ENCODE results near the gene ACVR1.
"Not testable (repeated sequence)": the region's sequence is repeated elsewhere in the genome, so short reads cannot be mapped to it uniquely, and the experiment has no call there.

Gene ACVR1

DNA sequence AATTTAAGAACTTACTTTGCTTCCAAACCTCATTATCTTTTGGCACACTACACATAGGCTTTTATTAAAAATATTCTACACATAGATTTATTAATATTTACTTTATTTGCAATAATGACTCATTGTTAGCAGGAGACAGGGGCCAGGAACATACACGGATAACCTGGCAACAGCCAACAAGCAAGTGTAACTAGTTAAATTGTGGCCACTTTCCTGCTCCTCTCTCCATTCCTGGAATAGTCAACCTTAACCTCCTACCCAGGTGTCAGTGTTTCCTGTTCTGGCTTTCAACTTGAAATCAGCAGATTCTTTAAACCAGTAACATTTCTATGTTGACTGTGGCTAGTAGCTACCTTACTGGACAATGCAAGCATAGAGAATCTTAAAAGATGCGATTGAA lies 26.5 kb downstream of the ACVR1 start:
- no peak for DNase-seq (ENCODE audit: low spot score)

DNA sequence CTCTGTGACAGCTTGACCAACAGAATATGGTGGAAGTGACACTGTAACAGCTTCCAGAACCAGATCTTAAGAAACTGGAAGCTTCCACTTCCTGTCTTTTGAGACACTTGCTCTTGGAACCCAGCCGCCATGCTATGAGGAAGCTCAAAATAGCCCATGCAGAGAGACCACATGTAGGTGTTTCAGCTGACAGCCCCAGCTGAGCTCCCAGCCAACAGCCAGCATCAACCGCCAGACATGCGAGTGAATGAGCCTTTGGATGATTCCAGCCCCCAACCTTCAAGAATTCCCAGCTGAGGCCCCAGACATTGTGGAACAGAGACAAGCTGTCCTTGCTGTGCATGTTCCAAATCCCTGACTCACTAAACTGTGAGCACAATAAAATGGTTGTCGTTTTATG lies 27.9 kb downstream of the ACVR1 start:
- no peak for DNase-seq (ENCODE audit: low spot score)

DNA sequence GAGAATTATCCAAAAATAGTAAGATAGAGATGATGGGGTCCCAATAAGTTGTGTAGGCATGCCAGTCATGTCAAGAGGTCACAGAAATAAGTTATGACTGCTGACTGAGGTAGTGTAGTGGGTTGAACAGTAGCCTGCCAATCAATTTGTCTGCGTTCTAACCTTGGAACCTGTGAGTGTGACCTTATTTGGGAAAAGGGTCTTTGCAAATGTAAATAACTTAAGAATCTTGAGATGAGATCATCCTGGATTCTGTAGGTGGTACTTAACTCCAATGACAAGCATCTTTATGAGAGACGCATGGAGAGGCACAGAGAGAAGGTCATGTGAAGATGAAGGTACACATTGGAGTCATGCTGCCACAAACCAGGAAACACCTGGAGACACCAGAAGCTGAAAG lies 31.0 kb downstream of the ACVR1 start:
- no peak for DNase-seq (ENCODE audit: low spot score)

DNA sequence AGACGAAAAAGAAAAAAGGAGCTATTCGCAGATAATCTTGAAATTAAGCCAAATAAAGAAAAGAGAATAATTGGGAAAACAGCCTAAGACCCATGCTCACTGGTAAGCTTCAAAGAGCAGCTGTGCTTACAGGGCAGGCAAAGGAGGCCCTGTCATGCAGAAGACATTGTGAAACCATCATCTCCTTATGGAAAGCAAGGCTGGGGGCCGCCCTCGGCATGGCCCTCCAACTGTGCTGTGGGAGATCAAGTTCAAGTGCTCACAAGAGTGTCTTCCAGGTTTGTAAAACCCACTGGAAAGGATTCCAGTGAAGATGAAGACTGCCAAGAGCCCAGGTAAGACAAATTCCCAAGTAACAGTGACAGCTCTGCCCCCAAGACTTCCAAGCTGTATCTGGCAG lies 32.2 kb downstream of the ACVR1 start:
- no peak for DNase-seq (ENCODE audit: low spot score)

- no peak for DNase-seq (ENCODE audit: low spot score)
Measured at GRCh38 chr2:157843081-157843480, 33.0 kb downstream of the ACVR1 start.

- no peak for DNase-seq (ENCODE audit: low spot score)
Measured at GRCh38 chr2:157842106-157842879, 33.8 kb downstream of the ACVR1 start.

DNA sequence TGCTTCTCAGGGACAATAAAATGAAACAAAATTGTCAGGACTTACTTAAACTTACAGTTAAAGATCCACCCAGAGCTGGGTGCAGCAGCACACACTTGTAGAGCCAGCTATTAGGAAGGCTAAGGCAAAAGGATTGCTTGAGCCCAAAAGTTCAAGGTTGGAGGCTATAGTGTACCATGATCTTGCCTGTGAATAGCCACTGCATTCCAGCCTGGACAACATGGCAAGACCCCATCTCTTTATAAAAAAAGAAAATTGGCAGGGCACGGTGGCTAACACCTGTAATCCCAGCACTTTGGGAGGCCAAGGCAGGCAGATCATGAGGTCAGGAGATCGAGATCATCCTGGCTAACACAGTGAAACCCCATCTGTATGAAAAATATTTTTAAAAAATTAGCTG lies 34.6 kb downstream of the ACVR1 start:
- DNase-seq (ENCODE audit: low spot score) = no peak

DNA sequence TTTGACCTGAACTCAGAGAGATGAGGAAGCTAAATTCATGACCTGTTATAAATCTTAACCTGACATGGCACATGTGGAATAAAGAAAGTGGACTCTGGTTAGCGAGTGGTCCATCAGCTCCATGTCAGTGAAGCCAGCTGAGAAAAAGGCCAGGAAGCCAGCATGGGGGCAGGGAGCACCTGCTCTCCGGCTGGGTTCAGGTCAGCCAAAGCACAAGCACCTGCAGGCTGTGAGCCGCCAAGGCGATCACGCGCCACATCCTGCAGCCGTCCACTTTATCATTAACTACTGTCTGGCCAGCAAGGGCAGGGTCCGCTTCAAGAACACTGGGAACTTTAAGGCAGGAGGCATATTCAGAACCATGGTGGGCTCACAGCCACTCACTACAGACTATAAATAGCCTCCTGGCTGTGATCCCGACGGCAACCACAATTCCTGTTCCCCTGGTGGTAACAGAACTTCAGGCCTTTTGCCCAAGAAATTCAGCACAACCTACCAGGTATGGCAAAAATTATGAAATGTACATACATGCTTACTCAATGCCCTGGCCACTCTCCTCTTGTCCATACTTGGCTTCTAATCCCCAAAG lies 35.5 kb downstream of the ACVR1 start:
- no peak for DNase-seq (ENCODE audit: low spot score)

- no peak for DNase-seq (ENCODE audit: low spot score)
Measured at GRCh38 chr2:157839822-157840221, 36.3 kb downstream of the ACVR1 start.

DNA sequence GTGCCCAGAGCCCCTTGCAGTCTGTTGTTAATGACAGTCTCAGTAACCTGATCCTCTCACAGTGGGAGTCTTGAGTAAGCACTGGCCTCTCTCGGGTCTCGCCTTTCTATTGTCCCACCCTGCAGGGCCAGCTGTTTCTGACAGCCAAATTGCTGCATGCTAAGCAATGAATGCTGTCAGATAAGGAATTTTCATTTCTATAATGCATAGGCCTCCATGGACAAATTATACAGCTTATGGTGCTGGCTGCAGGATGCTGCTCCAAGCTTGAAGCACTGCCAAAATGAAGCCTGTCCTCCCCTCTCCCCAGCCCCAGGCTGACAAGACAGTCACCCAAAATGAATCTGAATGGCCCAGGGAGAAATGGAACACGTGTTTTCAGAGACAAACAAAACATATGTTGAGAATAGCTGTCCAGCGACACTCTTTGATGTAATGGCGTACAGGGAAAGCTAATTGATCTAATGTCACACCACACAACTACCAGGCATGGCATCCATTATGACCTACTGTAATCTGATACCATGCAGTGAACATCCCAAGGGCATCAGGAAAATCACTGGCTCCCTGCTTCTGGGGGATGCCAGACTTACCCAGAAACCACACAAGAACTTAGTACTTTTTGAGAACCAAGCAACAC lies 36.8 kb downstream of the ACVR1 start:
- DNase-seq (ENCODE audit: low spot score) = peak; percentile 33

GRCh38 chr2:157838442-157839161 lies 37.5 kb downstream of the ACVR1 start:
- peak; percentile 52 for DNase-seq (ENCODE audit: low spot score)

- no peak for DNase-seq (ENCODE audit: low spot score)
Measured at GRCh38 chr2:157837851-157838441, 38.2 kb downstream of the ACVR1 start.

- DNase-seq (ENCODE audit: low spot score) = no peak
Measured at GRCh38 chr2:157836531-157836930, 39.6 kb downstream of the ACVR1 start.

GRCh38 chr2:157835425-157835824 lies 40.7 kb downstream of the ACVR1 start:
- DNase-seq (ENCODE audit: low spot score) = no peak

DNA sequence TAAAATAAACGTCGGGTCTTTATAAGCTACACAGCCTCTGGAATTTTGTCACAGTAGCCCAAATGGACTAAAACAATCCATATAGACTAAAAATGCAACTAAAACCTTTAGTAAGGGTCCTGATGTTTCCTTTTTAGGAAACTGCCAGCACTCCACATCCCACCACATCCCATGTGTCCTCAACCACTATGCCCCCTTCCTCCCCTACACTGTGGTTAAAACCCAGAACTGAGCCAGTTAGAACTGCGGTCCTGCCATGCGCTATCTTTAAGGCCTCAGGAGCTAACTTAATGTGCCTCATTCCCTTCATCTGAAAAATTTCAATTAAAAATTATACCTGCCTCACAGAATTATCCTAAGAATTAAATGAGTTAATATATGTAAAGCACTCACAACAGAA lies 41.1 kb downstream of the ACVR1 start:
- no peak for DNase-seq (ENCODE audit: low spot score)

DNA sequence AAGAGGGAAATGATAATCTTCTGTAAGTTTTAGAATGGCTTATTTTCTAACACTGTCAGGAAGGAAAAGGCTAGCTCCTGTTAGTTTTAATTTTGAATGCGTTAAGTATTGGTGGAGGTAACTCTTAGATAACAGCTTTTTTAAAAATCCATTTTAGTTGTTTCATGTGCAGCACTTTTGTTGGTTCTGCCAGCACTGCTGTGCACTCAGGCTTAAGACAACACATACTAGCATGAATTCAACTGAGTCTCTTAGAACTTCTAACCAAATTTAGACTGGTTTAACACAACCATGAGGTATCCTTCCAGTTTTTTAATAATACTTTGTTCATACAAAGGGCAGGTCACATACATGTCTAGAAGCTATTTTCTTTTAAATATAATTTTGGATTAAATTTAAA lies 42.4 kb downstream of the ACVR1 start:
- no peak for DNase-seq (ENCODE audit: low spot score)

DNA sequence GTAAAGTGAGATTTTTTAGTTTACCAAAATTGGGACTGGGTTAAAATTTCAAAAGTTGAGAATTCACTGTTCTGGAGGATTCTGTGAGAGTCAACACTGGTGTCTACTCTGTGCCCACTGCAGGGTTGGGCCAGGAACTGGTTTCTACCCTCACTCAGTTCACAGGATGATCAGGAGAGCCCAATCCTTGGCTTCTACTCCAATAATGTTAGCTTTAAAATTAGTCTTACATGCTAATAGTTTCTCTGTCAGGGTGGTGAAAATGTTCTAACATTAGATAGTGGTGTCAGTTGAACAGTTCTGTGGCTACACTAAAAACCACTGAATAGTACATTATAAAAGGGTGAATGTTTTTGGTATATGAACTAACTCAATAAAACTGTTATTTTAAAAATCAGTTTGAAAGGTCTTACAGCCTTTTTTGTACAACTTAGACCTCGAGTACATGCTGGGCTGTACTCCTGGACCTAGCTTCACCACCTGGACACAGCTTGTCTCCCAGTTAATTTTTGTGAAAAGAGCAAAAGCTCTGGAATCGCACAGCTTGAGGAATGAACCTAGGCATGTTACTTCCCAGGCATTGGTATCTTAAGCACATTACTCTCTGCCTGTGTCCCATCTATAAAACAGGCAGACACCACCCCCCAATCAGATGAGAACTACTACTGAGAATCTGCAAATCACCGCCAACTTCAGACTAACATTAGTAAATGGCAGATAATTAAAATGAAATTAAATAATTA lies 44.4 kb downstream of the ACVR1 start:
- no peak for DNase-seq (ENCODE audit: low spot score)

GRCh38 chr2:157830696-157831570 lies 45.2 kb downstream of the ACVR1 start:
- DNase-seq (ENCODE audit: low spot score) = peak; percentile 75

- no peak for DNase-seq (ENCODE audit: low spot score)
Measured at GRCh38 chr2:157830266-157830665, 45.9 kb downstream of the ACVR1 start.

GRCh38 chr2:157827377-157827776 lies 48.8 kb downstream of the ACVR1 start:
- DNase-seq (ENCODE audit: low spot score) = no peak

GRCh38 chr2:157826644-157827043 lies 49.5 kb downstream of the ACVR1 start:
- not testable (repeated sequence) for DNase-seq (ENCODE audit: low spot score)

Data from hepatic stellate cell (primary cell).